Trophoblast cell (in vitro differentiated cells and primary cell): ENCODE measurements around the gene SOCS6.
A peak's percentile ranks its signal among the peaks of the same experiment; 100 is the strongest.

Experiments
- DNase-seq, 2 donors: peaks; one replicate each; pipeline ENCODE4 v3.0.0-alpha.2; 2016
- H2AFZ ChIP-seq: 2 replicates; pipeline ENCODE4 v1.6.1; 2013; ENCODE audit warnings: low read length, moderate library complexity, mild to moderate bottlenecking; ENCODE audit not compliant: insufficient read depth, poor library complexity
- H2AK5ac ChIP-seq: 2 replicates; pipeline ENCODE4 v1.6.1; 2013; ENCODE audit warnings: mild to moderate bottlenecking, low read length
- H2BK120ac ChIP-seq: 2 replicates; pipeline ENCODE4 v1.6.1; 2013; ENCODE audit warnings: low read length, mild to moderate bottlenecking, moderate library complexity; ENCODE audit not compliant: insufficient read depth, poor library complexity
- H2BK12ac ChIP-seq: 2 replicates; pipeline ENCODE4 v1.6.1; 2013; ENCODE audit warnings: mild to moderate bottlenecking, low read length, moderate library complexity
- H2BK5ac ChIP-seq: 2 replicates; pipeline ENCODE4 v1.6.1; 2013; ENCODE audit warnings: low read length, low read depth, moderate library complexity, mild to moderate bottlenecking; ENCODE audit not compliant: poor library complexity
- H3K14ac ChIP-seq: 2 replicates; pipeline ENCODE4 v1.6.1; 2013; ENCODE audit warnings: mild to moderate bottlenecking, low read length
- H3K18ac ChIP-seq: 2 replicates; pipeline ENCODE4 v1.6.1; 2013; ENCODE audit warnings: mild to moderate bottlenecking, low read length
- H3K23ac ChIP-seq: 2 replicates; pipeline ENCODE4 v1.6.1; 2013; ENCODE audit warnings: low read length
- H3K27ac ChIP-seq: 2 replicates; pipeline ENCODE4 v1.5.1; 2013; ENCODE audit warnings: low read depth, mild to moderate bottlenecking, inconsistent platforms, low read length, moderate library complexity
- H3K27me3 ChIP-seq: 2 replicates; pipeline ENCODE4 v1.6.1; 2013; ENCODE audit warnings: inconsistent platforms, mild to moderate bottlenecking, low read length, moderate library complexity; ENCODE audit not compliant: insufficient read depth
- H3K36me3 ChIP-seq, 2 experiments: 1 replicate in 1 of 2; 2 replicates in 1 of 2; pipeline ENCODE4 v1.6.1; 2013; ENCODE audit warnings: low read length in 2 of 2, mild to moderate bottlenecking in 2 of 2, moderate library complexity in 1 of 2; ENCODE audit not compliant: insufficient read depth in 2 of 2, control insufficient read depth in 1 of 2
- H3K4ac ChIP-seq: 2 replicates; pipeline ENCODE4 v1.6.1; 2013; ENCODE audit warnings: low read depth, mild to moderate bottlenecking, low read length, moderate library complexity
- H3K4me1 ChIP-seq, 2 experiments: 1 replicate in 1 of 2; 2 replicates in 1 of 2; pipeline ENCODE4 v1.6.1; 2013; ENCODE audit warnings: low read length in 2 of 2, mild to moderate bottlenecking in 2 of 2, moderate library complexity in 1 of 2; ENCODE audit not compliant: insufficient read depth in 2 of 2, control insufficient read depth in 1 of 2
- H3K4me2 ChIP-seq: 2 replicates; pipeline ENCODE4 v1.6.1; 2013; ENCODE audit warnings: inconsistent platforms, mild to moderate bottlenecking, low read length, moderate library complexity
- H3K4me3 ChIP-seq: 2 replicates; pipeline ENCODE4 v1.5.1; 2013; ENCODE audit warnings: mild to moderate bottlenecking, low read depth, low read length, inconsistent platforms
- H3K79me1 ChIP-seq: one replicate; pipeline ENCODE4 v1.6.1; 2013; ENCODE audit warnings: low read length
- H3K79me2 ChIP-seq: 2 replicates; pipeline ENCODE4 v1.6.1; 2013; ENCODE audit warnings: low read length, mild to moderate bottlenecking; ENCODE audit not compliant: control insufficient read depth, insufficient read depth, poor library complexity
- H3K9ac ChIP-seq: 2 replicates; pipeline ENCODE4 v1.6.1; 2013; ENCODE audit warnings: mild to moderate bottlenecking, low read length
- H3K9me3 ChIP-seq: 2 replicates; pipeline ENCODE4 v1.6.1; 2013; ENCODE audit warnings: low read depth, mild to moderate bottlenecking, control low read depth, inconsistent platforms, low read length; ENCODE audit not compliant: insufficient read depth
- H4K12ac ChIP-seq: 2 replicates; pipeline ENCODE4 v1.6.1; 2013; ENCODE audit warnings: low read depth, mild to moderate bottlenecking, low read length, moderate library complexity
- H4K8ac ChIP-seq: 2 replicates; pipeline ENCODE4 v1.6.1; 2013; ENCODE audit warnings: low read depth, mild to moderate bottlenecking, low read length, moderate library complexity
- H4K91ac ChIP-seq: one replicate; pipeline ENCODE4 v1.6.1; 2013; ENCODE audit warnings: low read depth, mild to moderate bottlenecking, low read length, moderate library complexity
- WGBS: extraction: QIAGEN DNeasy Blood & Tissue Kit; methylation state at CpG from one replicate; pipeline ENCODE4 v1.1.7; 2013; ENCODE audit warnings: missing lambda C conversion rate; ENCODE audit not compliant: insufficient read length, insufficient coverage; ENCODE audit errors: extremely low coverage; 5-methylcytosine and 5-hydroxymethylcytosine counted together

Gene SOCS6

DNA sequence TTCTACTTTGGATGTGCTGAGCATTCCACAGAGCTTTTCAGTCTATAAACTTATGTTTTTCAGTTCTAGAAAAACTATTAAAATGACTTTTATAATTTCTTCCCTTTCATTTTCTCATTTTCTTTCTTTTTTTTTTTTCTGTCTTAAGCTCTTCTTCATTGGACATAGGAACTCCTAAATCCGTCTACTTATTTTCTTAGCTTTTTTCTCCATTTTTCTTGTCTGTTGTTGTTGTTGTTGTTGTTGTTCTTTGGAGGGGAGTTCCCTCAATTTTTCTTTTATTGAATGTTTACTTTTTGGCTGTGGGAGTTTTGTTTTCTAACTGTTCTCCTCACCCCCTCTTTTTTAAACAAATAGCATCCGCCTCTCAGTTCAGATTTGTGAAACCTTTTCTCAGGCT, 7.9 kb downstream of the SOCS6 start:
- Histone ChIP-seq H2BK12ac (no peak overlapping the region), H3K9me3 (no peaks in the 10 kb centered on the region), H4K91ac (no peak overlapping the region), H2AK5ac (no peak overlapping the region), H4K12ac (no peak overlapping the region), H3K27me3 (no peaks in the 10 kb centered on the region), H3K23ac (no peak overlapping the region), H3K4me2 (no peak overlapping the region), H3K79me2 (peaks cover 28% of the 10 kb centered on the region), H3K4me1 (peaks cover 5 to 18% of the 10 kb centered on the region in 2 experiments), H2BK120ac (no peak overlapping the region), H3K4me3 (no peak overlapping the region), H3K36me3 (peaks cover 0 to 6% of the 10 kb centered on the region in 2 experiments), H3K9ac (no peak overlapping the region), H3K27ac (no peak overlapping the region), H3K14ac (no peak overlapping the region), H3K4ac (peak overlapping the region; percentile 71), H2BK5ac (no peak overlapping the region), H3K18ac (no peak overlapping the region), H2AFZ (no peak overlapping the region), H3K79me1 (no peaks in the 10 kb centered on the region), H4K8ac (no peak overlapping the region)
- no peak for DNase-seq
- no CpG with 5 or more reads among the region's 2 CpGs for WGBS

DNA sequence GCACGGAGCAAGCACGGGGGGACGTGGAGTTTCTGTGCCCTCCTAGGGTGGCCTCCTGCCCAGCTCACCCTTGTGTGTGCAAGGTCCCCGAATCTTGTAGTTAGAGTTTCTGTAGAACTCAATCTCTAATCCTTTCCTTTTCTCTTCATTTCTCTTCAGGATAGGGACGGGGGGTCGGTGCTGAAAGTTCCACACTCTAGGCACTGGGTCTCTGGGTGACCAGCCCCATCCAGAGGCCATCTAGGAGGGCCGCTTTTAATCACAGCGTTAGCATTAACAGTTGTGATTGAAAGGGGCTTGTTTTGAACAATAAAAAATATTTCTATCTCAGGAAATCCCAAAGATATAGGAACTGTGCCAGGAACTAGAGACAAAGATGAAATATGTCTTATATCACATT, 10.5 kb downstream of the SOCS6 start:
- H3K4me3 ChIP-seq = no peak overlapping the region
- no peak overlapping the region for H4K91ac ChIP-seq
- H2AK5ac ChIP-seq = no peak overlapping the region
- H3K79me2 ChIP-seq = peaks cover 21% of the 10 kb centered on the region
- H3K14ac ChIP-seq = no peak overlapping the region
- H2BK12ac ChIP-seq = no peak overlapping the region
- H3K36me3 ChIP-seq = peaks cover 0 to 6% of the 10 kb centered on the region in 2 experiments
- no peaks in the 10 kb centered on the region for H3K9me3 ChIP-seq
- no peak overlapping the region for H3K4me2 ChIP-seq
- H3K27me3 ChIP-seq = no peaks in the 10 kb centered on the region
- no peak overlapping the region for H3K18ac ChIP-seq
- no peak overlapping the region for H2BK5ac ChIP-seq
- no peaks in the 10 kb centered on the region for H3K79me1 ChIP-seq
- H4K12ac ChIP-seq = no peak overlapping the region
- no peak overlapping the region for H3K27ac ChIP-seq
- H3K23ac ChIP-seq = no peak overlapping the region
- DNase-seq = no peak
- no peak overlapping the region for H2BK120ac ChIP-seq
- no peak overlapping the region for H2AFZ ChIP-seq
- peak overlapping the region; percentile 94 for H3K4ac ChIP-seq
- H3K4me1 ChIP-seq = peaks cover 8 to 11% of the 10 kb centered on the region in 2 experiments
- no CpG with 5 or more reads among the region's 8 CpGs for WGBS
- no peak overlapping the region for H3K9ac ChIP-seq
- H4K8ac ChIP-seq = no peak overlapping the region

DNA sequence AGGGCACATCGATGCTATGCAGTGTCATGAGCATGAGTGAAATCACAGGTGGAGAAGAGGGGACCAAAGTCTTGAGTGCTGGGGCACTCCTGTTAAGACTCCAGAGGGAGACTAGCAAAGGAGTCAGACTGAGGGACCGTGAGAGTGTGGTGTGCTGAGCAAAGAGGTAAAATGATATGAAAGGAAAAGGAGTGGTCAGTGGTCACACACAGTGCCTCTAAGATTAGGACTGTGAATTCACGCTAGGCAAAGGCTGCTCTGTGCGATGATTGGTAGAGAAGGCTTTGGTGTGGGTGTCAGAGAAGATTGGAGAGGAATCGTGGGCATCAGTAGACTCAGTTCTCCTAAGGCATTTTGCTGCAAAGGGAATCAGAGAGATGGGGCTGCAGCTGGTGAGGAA, 12.8 kb downstream of the SOCS6 start:
- no peak overlapping the region for H3K23ac ChIP-seq
- no peak overlapping the region for H2BK12ac ChIP-seq
- peaks cover 5 to 6% of the 10 kb centered on the region in 2 experiments for H3K4me1 ChIP-seq
- no CpG with 5 or more reads among the region's 5 CpGs for WGBS
- no peak overlapping the region for H3K18ac ChIP-seq
- H3K14ac ChIP-seq = no peak overlapping the region
- H3K36me3 ChIP-seq = peaks cover 0 to 6% of the 10 kb centered on the region in 2 experiments
- H3K27ac ChIP-seq = no peak overlapping the region
- H3K9me3 ChIP-seq = peaks cover 2% of the 10 kb centered on the region
- no peak overlapping the region for H4K91ac ChIP-seq
- H2AK5ac ChIP-seq = no peak overlapping the region
- no peak overlapping the region for H2BK5ac ChIP-seq
- no peak overlapping the region for H3K9ac ChIP-seq
- no peak overlapping the region for H3K4me2 ChIP-seq
- peaks cover 19% of the 10 kb centered on the region for H3K79me2 ChIP-seq
- no peak overlapping the region for H2BK120ac ChIP-seq
- H3K4me3 ChIP-seq = no peak overlapping the region
- peak overlapping the region; percentile 78 for H3K4ac ChIP-seq
- H2AFZ ChIP-seq = no peak overlapping the region
- no peak overlapping the region for H4K8ac ChIP-seq
- DNase-seq = no peak
- no peaks in the 10 kb centered on the region for H3K27me3 ChIP-seq
- H3K79me1 ChIP-seq = no peaks in the 10 kb centered on the region
- no peak overlapping the region for H4K12ac ChIP-seq

DNA sequence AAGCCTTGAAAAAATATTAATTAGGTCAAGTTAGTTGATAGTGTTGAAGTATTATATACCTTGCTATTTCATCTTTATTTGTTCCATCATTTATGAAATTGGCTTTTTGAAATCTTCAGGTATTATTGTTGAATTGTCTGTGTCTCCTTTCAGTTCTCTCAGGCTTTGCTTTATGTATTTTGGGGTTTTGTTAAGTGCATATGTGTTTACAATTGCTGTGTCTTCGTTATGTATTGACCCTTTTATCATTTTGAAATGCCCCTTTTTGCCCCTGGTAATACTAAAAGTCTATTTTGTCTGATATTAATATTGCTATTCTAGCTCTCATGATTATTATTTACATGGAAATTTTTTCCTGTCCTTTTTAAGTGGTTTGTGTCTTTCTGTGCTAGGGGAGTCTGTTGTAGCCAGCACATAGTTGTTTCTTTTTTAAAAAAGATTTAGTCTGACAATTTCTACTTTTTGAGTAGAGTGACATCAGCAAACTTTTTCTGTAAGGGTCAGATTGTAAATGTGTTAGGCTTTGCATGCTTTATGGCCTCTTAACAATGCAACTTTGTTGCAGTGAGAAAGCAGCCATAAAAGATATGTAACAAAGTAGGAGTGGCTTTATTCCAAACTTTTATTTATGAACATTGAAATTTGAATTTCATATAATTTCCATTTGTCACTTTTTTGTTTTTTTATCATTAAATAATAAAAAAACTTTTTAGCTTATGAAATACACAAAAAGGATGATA, 19.9 kb downstream of the SOCS6 start:
- no peak overlapping the region for H3K18ac ChIP-seq
- peaks cover 2% of the 10 kb centered on the region for H3K9me3 ChIP-seq
- H3K9ac ChIP-seq = no peak overlapping the region
- H4K8ac ChIP-seq = no peak overlapping the region
- no peak overlapping the region for H2BK120ac ChIP-seq
- no peak overlapping the region for H4K12ac ChIP-seq
- no peak overlapping the region for H2AFZ ChIP-seq
- H3K4me1 ChIP-seq = peaks cover 0 to 2% of the 10 kb centered on the region in 2 experiments
- no peak overlapping the region for H2BK5ac ChIP-seq
- no peak overlapping the region for H3K4me2 ChIP-seq
- H2BK12ac ChIP-seq = no peak overlapping the region
- no peak overlapping the region for H4K91ac ChIP-seq
- H3K4me3 ChIP-seq = no peak overlapping the region
- no CpG with 5 or more reads among the region's 1 CpG for WGBS
- DNase-seq = no peak
- peaks cover 0 to 2% of the 10 kb centered on the region in 2 experiments for H3K36me3 ChIP-seq
- no peaks in the 10 kb centered on the region for H3K27me3 ChIP-seq
- H3K79me1 ChIP-seq = no peaks in the 10 kb centered on the region
- H3K4ac ChIP-seq = no peak overlapping the region
- no peak overlapping the region for H3K23ac ChIP-seq
- H3K14ac ChIP-seq = no peak overlapping the region
- peaks cover 13% of the 10 kb centered on the region for H3K79me2 ChIP-seq
- no peak overlapping the region for H2AK5ac ChIP-seq
- H3K27ac ChIP-seq = no peak overlapping the region
